C1 segment of cervical spinal cord (tissue), 14 donors: ENCODE data around the gene PPIP5K2.
"Not testable (repeated sequence)": the region's sequence is repeated elsewhere in the genome, so short reads cannot be mapped to it uniquely, and the experiment has no call there.

ENCODE experiments used
- DNase-seq, 14 donors: peaks; one replicate each; lab custom pipeline; 2025; lab: John Stamatoyannopoulos, UW

PPIP5K2 gene

GRCh38 chr5:103119765-103120606 lies at the start of gene PPIP5K2, which contains the start of gene GIN1:
TSS of gene PPIP5K2 (plus strand) at chr5:103120301. CDS start at chr5:103129590, 9,289 bp downstream.
TSS of gene GIN1 (minus strand) at chr5:103120138. CDS start at chr5:103108707, 11,431 bp downstream.
- DNase-seq, result peak; percentile 67 to 98 (median 95)

- DNase-seq, result not testable (repeated sequence)
Measured at GRCh38 chr5:103073500-103073899, 46.6 kb upstream of the PPIP5K2 start.

- no peak for DNase-seq
Measured at GRCh38 chr5:103075442-103075841, 44.7 kb upstream of the PPIP5K2 start.

GRCh38 chr5:103079796-103080195 lies 40.3 kb upstream of the PPIP5K2 start:
- no peak for DNase-seq

- no peak for DNase-seq
Measured at GRCh38 chr5:103086547-103086946, 33.6 kb upstream of the PPIP5K2 start.

GRCh38 chr5:103089272-103089671 lies 30.8 kb upstream of the PPIP5K2 start:
- DNase-seq, result no peak

- DNase-seq, result no peak
Measured at GRCh38 chr5:103090791-103091190, 29.3 kb upstream of the PPIP5K2 start.

- DNase-seq, result no peak
Measured at GRCh38 chr5:103092676-103093075, 27.4 kb upstream of the PPIP5K2 start.

- DNase-seq, result no peak
Measured at GRCh38 chr5:103093727-103094126, 26.4 kb upstream of the PPIP5K2 start.

GRCh38 chr5:103094737-103095136 lies 25.4 kb upstream of the PPIP5K2 start:
- DNase-seq, result no peak

GRCh38 chr5:103098993-103099392 lies 21.1 kb upstream of the PPIP5K2 start:
- DNase-seq, result no peak

- no peak for DNase-seq
Measured at GRCh38 chr5:103101079-103101750, 18.9 kb upstream of the PPIP5K2 start.

GRCh38 chr5:103102234-103102633 lies 17.9 kb upstream of the PPIP5K2 start:
- no peak for DNase-seq

GRCh38 chr5:103108086-103108485 lies 12.0 kb upstream of the PPIP5K2 start:
- DNase-seq, result no peak

GRCh38 chr5:103109277-103109676 lies 10.8 kb upstream of the PPIP5K2 start:
- DNase-seq, result no peak

- DNase-seq, result no peak
Measured at GRCh38 chr5:103110403-103110802, 9.7 kb upstream of the PPIP5K2 start.

- no peak for DNase-seq
Measured at GRCh38 chr5:103111468-103111867, 8.6 kb upstream of the PPIP5K2 start.

- no peak for DNase-seq
Measured at GRCh38 chr5:103112910-103113309, 7.2 kb upstream of the PPIP5K2 start.

GRCh38 chr5:103114440-103114839 lies 5.7 kb upstream of the PPIP5K2 start:
- DNase-seq, result no peak

- DNase-seq, result no peak
Measured at GRCh38 chr5:103117471-103117991, 2.6 kb upstream of the PPIP5K2 start.

GRCh38 chr5:103119070-103119764 lies 884 bp upstream of the PPIP5K2 start:
- no peak for DNase-seq
